MV-4-11 (cell line): Measurements from ENCODE around the gene FBXO42.

Experiments used
- DNase-seq: peaks from one replicate; lab custom pipeline; 2025; lab: John Stamatoyannopoulos, UW

The FBXO42 gene

GRCh38 chr1:16204216-16204615, 148.1 kb downstream of the FBXO42 start:
- no peak for DNase-seq

DNA sequence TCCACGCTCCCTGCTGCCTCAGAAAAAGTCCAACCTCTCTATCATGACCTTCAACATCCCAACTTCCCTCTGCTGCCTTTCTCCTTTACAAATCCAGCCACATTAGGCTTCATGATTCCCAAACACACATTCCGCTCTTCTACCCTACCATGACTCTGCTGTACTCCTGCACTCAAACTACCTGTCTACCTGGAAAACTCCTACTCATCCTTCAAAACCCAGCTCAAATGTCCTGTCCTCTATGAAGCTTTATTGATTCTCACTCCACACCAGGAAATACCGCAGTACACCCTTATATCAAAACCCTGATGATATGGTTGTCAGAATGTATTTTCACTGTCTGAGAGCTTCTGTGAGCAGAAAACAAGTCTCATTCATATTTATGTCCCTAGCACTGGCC, 148.7 kb downstream of the FBXO42 start:
- no peak for DNase-seq

DNA sequence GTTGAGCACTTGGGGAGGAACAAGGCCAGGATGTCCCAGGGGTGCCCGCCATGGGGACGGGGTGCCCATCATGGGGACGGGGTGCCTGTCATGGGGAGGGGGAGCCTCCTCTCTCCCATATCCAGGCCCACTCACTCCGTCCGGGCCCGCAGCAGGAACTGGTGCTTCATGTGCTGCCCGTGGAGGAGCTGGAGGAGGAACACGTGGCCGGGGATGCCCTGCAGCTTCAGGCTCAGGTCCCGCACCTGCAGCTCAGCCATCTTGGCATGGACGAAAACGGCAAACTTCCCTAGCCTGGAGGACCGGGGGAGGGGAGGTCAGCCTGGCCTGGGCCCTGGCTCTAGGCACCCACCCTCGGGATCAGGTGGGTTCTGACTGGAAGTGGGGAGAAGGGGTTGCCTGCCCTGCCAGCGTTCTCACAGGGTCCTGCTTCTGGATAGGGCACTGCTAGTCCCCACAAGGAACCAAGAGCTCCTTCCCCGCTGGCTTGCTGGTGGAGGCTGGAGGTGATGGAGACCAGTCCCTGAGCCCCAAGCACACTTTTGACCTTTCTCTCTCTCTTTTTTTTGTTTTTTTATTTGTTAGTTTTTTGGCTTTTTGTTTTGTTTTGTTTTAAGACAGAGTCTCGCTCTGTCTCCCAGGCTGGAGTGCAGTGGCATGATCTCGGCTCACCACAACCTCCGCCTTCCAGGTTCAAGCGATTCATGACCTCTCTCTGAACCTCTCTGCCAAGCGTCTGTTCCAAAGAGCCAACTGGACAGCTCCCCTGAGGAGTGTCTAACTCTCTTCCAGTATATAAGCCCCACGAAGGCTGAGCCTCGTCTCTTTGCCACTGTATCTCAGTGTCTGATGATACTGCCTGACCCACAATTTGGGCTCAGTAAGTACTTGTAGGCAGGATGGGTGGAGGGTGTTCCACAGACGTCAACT, 149.7 kb downstream of the FBXO42 start:
- DNase-seq, result no peak

GRCh38 chr1:16199700-16200099, 152.6 kb downstream of the FBXO42 start:
- DNase-seq, result no peak

- no peak for DNase-seq
Observed at GRCh38 chr1:16199157-16199501, 153.2 kb downstream of the FBXO42 start.

- no peak for DNase-seq
Observed at GRCh38 chr1:16198444-16199156, 153.7 kb downstream of the FBXO42 start.

- no peak for DNase-seq
Observed at GRCh38 chr1:16196874-16197273, 155.4 kb downstream of the FBXO42 start.
